CD4-positive, alpha-beta T cell (primary cell): ENCODE data around the gene NOS3. TPM values are rescaled to one million over a fixed set of nuclear protein-coding genes. Genes with fewer than 3 reads are reported as not detected.

Experiments used
- ATAC-seq: fragments of 200-7000 bp; cut with Tn5 transposase; one replicate; pipeline ENCODE4 v1.10.0; 2022; ENCODE audit warnings: mild to moderate bottlenecking; ENCODE audit not compliant: poor library complexity
- CTCF ChIA-PET: fragments of 350-600 bp; sonication (Branson Sonifier 250); formaldehyde crosslinking; loops from one replicate; lab custom pipeline; 2021; ENCODE audit warnings: antibody characterized with exemption, inconsistent platforms; lab: Charles Lee
- POLR2A ChIA-PET: fragments of 350-600 bp; sonication (Branson Sonifier 250); formaldehyde crosslinking; loops from one replicate; lab custom pipeline; 2021; ENCODE audit warnings: antibody characterized with exemption, inconsistent platforms; lab: Charles Lee
- DNase-seq, 14 experiments: peaks; one replicate each; pipeline ENCODE4 v3.0.0-alpha.2; 2013 to 2020; ENCODE audit warnings: mixed read lengths in 2 of 14
- H3K27ac ChIP-seq, 2 donors: one replicate each; pipeline versions ENCODE4 v1.5.1 to v1.7.0; 2013; ENCODE audit warnings: low read length in 2 of 2, low read depth in 1 of 2, mild to moderate bottlenecking in 1 of 2
- H3K27me3 ChIP-seq, 2 experiments: 1 replicate in 1 of 2; 2 replicates in 1 of 2; pipeline versions ENCODE4 v1.6.1 to v1.7.0; 2013; ENCODE audit warnings: low read length in 2 of 2, control low read depth in 1 of 2, mild to moderate bottlenecking in 1 of 2, moderate library complexity in 1 of 2; ENCODE audit not compliant: insufficient read depth in 2 of 2, control insufficient read depth in 1 of 2
- H3K36me3 ChIP-seq: one replicate; pipeline ENCODE4 v1.6.1; 2013; ENCODE audit warnings: low read length, control low read depth; ENCODE audit not compliant: insufficient read depth
- H3K4me1 ChIP-seq: one replicate; pipeline ENCODE4 v1.6.1; 2013; ENCODE audit warnings: low read length, control low read depth; ENCODE audit not compliant: insufficient read depth
- H3K4me3 ChIP-seq: one replicate; pipeline ENCODE4 v1.5.1; 2013; ENCODE audit warnings: mild to moderate bottlenecking, low read length, moderate library complexity
- H3K9me3 ChIP-seq, 2 experiments: 1 replicate in 1 of 2; 2 replicates in 1 of 2; pipeline versions ENCODE4 v1.6.1 to v1.7.0; 2013; ENCODE audit warnings: low read length in 2 of 2, mild to moderate bottlenecking in 2 of 2, control low read depth in 1 of 2, moderate library complexity in 1 of 2; ENCODE audit not compliant: control insufficient read depth in 1 of 2, insufficient read depth in 1 of 2
- H3K27ac Mint-ChIP-seq: one replicate; pipeline ENCODE4 v1.8.0; 2020; ENCODE audit warnings: mixed read lengths
- H3K27me3 Mint-ChIP-seq: one replicate; pipeline ENCODE4 v1.8.0; 2021; ENCODE audit warnings: mixed read lengths
- H3K36me3 Mint-ChIP-seq: one replicate; pipeline ENCODE4 v1.8.0; 2021; ENCODE audit warnings: low read depth, mixed read lengths
- H3K4me1 Mint-ChIP-seq: one replicate; pipeline ENCODE4 v1.8.0; 2021; ENCODE audit warnings: low read depth, mixed read lengths
- H3K4me3 Mint-ChIP-seq: one replicate; pipeline ENCODE4 v1.8.0; 2020; ENCODE audit warnings: mild to moderate bottlenecking, mixed read lengths
- H3K9me3 Mint-ChIP-seq: one replicate; pipeline ENCODE4 v1.8.0; 2020; ENCODE audit warnings: mixed read lengths
- CTCF ChIP-seq: fragments of 200-600 bp; IDR thresholded peaks from one replicate; pipeline ENCODE4 v1.8.0; 2022; ENCODE audit warnings: antibody characterized with exemption, mild to moderate bottlenecking
- intact Hi-C, 2 experiments: fragments of 100-400 bp; cut with DNase I in 1 of 2; cut with micrococcal nuclease in 1 of 2; formaldehyde crosslinking; loops; one replicate each; pipeline versions ENCODE4 v1.15.1 to v1.9.0; 2023 to 2025; cut with DNase I, micrococcal nuclease
- total RNA-seq, 174 experiments: library from RNA in 2 of 174; stranded (reverse) in 2 of 174; gene quantifications; one replicate each; pipeline ENCODE4 v1.2.3 and lab custom pipeline; 2021 to 2026

The NOS3 gene
- total RNA-seq, 2 experiments from 2014 or later: 3.9 to 7.1 TPM

GRCh38 chr7:150955519-150956394 is 35.1 kb upstream of the NOS3 start:
- no peak for DNase-seq

GRCh38 chr7:150956395-150957132 is 34.3 kb upstream of the NOS3 start:
- Histone ChIP-seq H3K4me3 (no peak overlapping the region), H3K27me3 (peaks cover 27 to 33% of the 10 kb centered on the region in 2 experiments), H3K9me3 (peaks cover 0 to 25% of the 10 kb centered on the region in 2 experiments), H3K27ac (no peak overlapping the region), H3K36me3 (no peaks in the 10 kb centered on the region), H3K4me1 (peaks cover 6% of the 10 kb centered on the region)
- no peak for DNase-seq
- Mint-ChIP-seq H3K9me3 (no peaks in the 10 kb centered on the region), H3K4me3 (no peak overlapping the region), H3K4me1 (peaks cover 23% of the 10 kb centered on the region), H3K27ac (no peak overlapping the region), H3K27me3 (peaks cover 48% of the 10 kb centered on the region), H3K36me3 (no peaks in the 10 kb centered on the region)
- no peak for ATAC-seq
- POLR2A ChIA-PET: no interaction called here
- no peak for TF ChIP-seq CTCF
- CTCF ChIA-PET: no interaction called here
- intact Hi-C loops: loop anchor here in 1 of 2 experiments (5.0 kb wide), 1 partner anchor 49 kb away; no protein-coding TSS in a partner anchor

More at GRCh38 chr7:150955519-150956394, 35.1 kb upstream of the NOS3 start:
- H3K27me3 Mint-ChIP-seq: peaks cover 48% of the 10 kb centered on the region
- peaks cover 0 to 25% of the 10 kb centered on the region in 2 experiments for H3K9me3 ChIP-seq
- H3K4me1 ChIP-seq: peaks cover 6% of the 10 kb centered on the region
- H3K27ac Mint-ChIP-seq: no peak overlapping the region
- no peak overlapping the region for H3K4me3 Mint-ChIP-seq
- peaks cover 23% of the 10 kb centered on the region for H3K4me1 Mint-ChIP-seq
- no peak for ATAC-seq
- H3K27me3 ChIP-seq: peaks cover 27 to 33% of the 10 kb centered on the region in 2 experiments
- POLR2A ChIA-PET: no interaction called here
- CTCF ChIA-PET: no interaction called here
- no peaks in the 10 kb centered on the region for H3K36me3 Mint-ChIP-seq
- no peaks in the 10 kb centered on the region for H3K36me3 ChIP-seq
- H3K9me3 Mint-ChIP-seq: no peaks in the 10 kb centered on the region
- intact Hi-C loops: loop anchor here in 1 of 2 experiments (5.0 kb wide), 1 partner anchor 48 kb away; no protein-coding TSS in a partner anchor
- TF ChIP-seq CTCF: no peak
- no peak overlapping the region for H3K27ac ChIP-seq
- no peak overlapping the region for H3K4me3 ChIP-seq

GRCh38 chr7:150957133-150958020 is 33.4 kb upstream of the NOS3 start:
- Histone ChIP-seq H3K9me3 (peaks cover 0 to 25% of the 10 kb centered on the region in 2 experiments), H3K4me3 (no peak overlapping the region), H3K4me1 (peaks cover 6% of the 10 kb centered on the region), H3K36me3 (no peaks in the 10 kb centered on the region), H3K27ac (no peak overlapping the region), H3K27me3 (peaks cover 27 to 33% of the 10 kb centered on the region in 2 experiments)
- ATAC-seq: no peak
- Mint-ChIP-seq H3K4me1 (peaks cover 23% of the 10 kb centered on the region), H3K9me3 (no peaks in the 10 kb centered on the region), H3K27ac (no peak overlapping the region), H3K27me3 (peaks cover 48% of the 10 kb centered on the region), H3K36me3 (no peaks in the 10 kb centered on the region), H3K4me3 (no peak overlapping the region)
- DNase-seq: no peak
- CTCF ChIA-PET: no interaction called here
- POLR2A ChIA-PET: no interaction called here
- TF ChIP-seq CTCF: no peak
- intact Hi-C loops: loop anchor here in 1 of 2 experiments (5.0 kb wide), 1 partner anchor 50 kb away; no protein-coding TSS in a partner anchor
